B cell (primary cell): ENCODE data around the gene ARL3. TPM values are rescaled to one million over a fixed set of nuclear protein-coding genes. Genes with fewer than 3 reads are reported as not detected.

ENCODE experiments used
- ATAC-seq: fragments of 200-7000 bp; cut with Tn5 transposase; one replicate; pipeline ENCODE4 v1.10.0; 2021; ENCODE audit warnings: low read depth, mild to moderate bottlenecking, moderate number of reproducible peaks, moderate library complexity
- CTCF ChIA-PET: fragments of 350-600 bp; sonication (Branson Sonifier 250); formaldehyde crosslinking; loops from one replicate; lab custom pipeline; 2021; ENCODE audit warnings: antibody characterized with exemption, inconsistent platforms; lab: Charles Lee
- POLR2A ChIA-PET: fragments of 350-600 bp; sonication (Branson Sonifier 250); formaldehyde crosslinking; loops from one replicate; lab custom pipeline; 2021; ENCODE audit warnings: antibody characterized with exemption; lab: Charles Lee
- DNase-seq: peaks from one replicate; pipeline ENCODE4 v3.0.0; 2013
- H2AFZ ChIP-seq: 2 replicates; pipeline ENCODE4 v1.6.1; 2012; ENCODE audit warnings: mild to moderate bottlenecking, low read depth, low read length; ENCODE audit not compliant: insufficient read depth, poor library complexity, severe bottlenecking
- H3K27ac ChIP-seq, 2 donors: 1 replicate in 1 of 2; 2 replicates in 1 of 2; pipeline ENCODE4 v1.5.1; 2012 to 2013; ENCODE audit warnings: low read length in 2 of 2, mild to moderate bottlenecking in 2 of 2, moderate library complexity in 1 of 2
- H3K27me3 ChIP-seq, 4 experiments: fragments of 200-600 bp in 1 of 4; sonication (generic) in 1 of 4; replicated peaks in 1 of 4; 1 replicate in 2 of 4; 2 replicates in 2 of 4; pipeline versions ENCODE4 v1.6.1 to v1.7.0; 2013 to 2016; ENCODE audit warnings: low read length in 3 of 4, mild to moderate bottlenecking in 2 of 4, mixed read lengths in 1 of 4, moderate library complexity in 1 of 4; ENCODE audit not compliant: insufficient read depth in 4 of 4, control insufficient read depth in 3 of 4; ENCODE audit errors: control extremely low read depth in 1 of 4
- H3K36me3 ChIP-seq, 2 experiments: replicated peaks in 1 of 2; 1 replicate in 1 of 2; 2 replicates in 1 of 2; pipeline versions ENCODE4 v1.6.1 to v1.7.1; 2013; ENCODE audit warnings: low read length in 1 of 2; ENCODE audit not compliant: insufficient read depth in 2 of 2, control insufficient read depth in 1 of 2; ENCODE audit errors: control extremely low read depth in 1 of 2, extremely low read depth in 1 of 2
- H3K4me1 ChIP-seq, 2 donors: fragments of 200-600 bp in 1 of 2; sonication (generic) in 1 of 2; 1 replicate in 1 of 2; 2 replicates in 1 of 2; pipeline versions ENCODE4 v1.5.1 to v1.6.1; 2013 to 2017; ENCODE audit warnings: low read length in 2 of 2; ENCODE audit not compliant: control insufficient read depth in 2 of 2, insufficient read depth in 2 of 2
- H3K4me2 ChIP-seq: replicated peaks from 2 replicates; pipeline ENCODE3; 2012; ENCODE audit warnings: mild to moderate bottlenecking, low read depth, low read length; ENCODE audit not compliant: poor library complexity, severe bottlenecking
- H3K4me3 ChIP-seq, 5 experiments: fragments of 200-600 bp in 1 of 5; sonication (generic) in 1 of 5; 1 replicate in 3 of 5; 2 replicates in 2 of 5; pipeline versions ENCODE4 v1.5.1 to v1.7.0; 2011 to 2016; ENCODE audit warnings: low read length in 4 of 5, mild to moderate bottlenecking in 4 of 5, low read depth in 2 of 5, control low read depth in 1 of 5, moderate library complexity in 1 of 5; ENCODE audit not compliant: insufficient read depth in 1 of 5; ENCODE audit errors: control extremely low read depth in 1 of 5, extremely low read depth in 1 of 5
- H3K79me2 ChIP-seq: fragments of 200-600 bp; sonication (generic); one replicate; pipeline ENCODE4 v1.6.0; 2016; ENCODE audit warnings: low read length; ENCODE audit not compliant: control insufficient read depth, insufficient read depth
- H3K9ac ChIP-seq: fragments of 200-600 bp; sonication (generic); 2 replicates; pipeline ENCODE4 v1.6.1; 2017; ENCODE audit warnings: mild to moderate bottlenecking, low read length, moderate library complexity
- H3K9me3 ChIP-seq, 3 donors: one replicate each; pipeline versions ENCODE4 v1.6.1 to v1.7.1; 2013; ENCODE audit warnings: low read length in 2 of 3; ENCODE audit not compliant: control insufficient read depth in 2 of 3, insufficient read depth in 1 of 3; ENCODE audit errors: control extremely low read depth in 1 of 3
- H4K20me1 ChIP-seq: 2 replicates; pipeline ENCODE4 v1.6.0; 2012; ENCODE audit warnings: mild to moderate bottlenecking, low read length; ENCODE audit not compliant: insufficient read depth, control insufficient read depth, poor library complexity, severe bottlenecking
- H3K27ac Mint-ChIP-seq: one replicate; pipeline ENCODE4 v1.8.0; 2021; ENCODE audit warnings: mixed read lengths
- H3K27me3 Mint-ChIP-seq: one replicate; pipeline ENCODE4 v1.8.0; 2021; ENCODE audit warnings: mixed read lengths
- H3K4me1 Mint-ChIP-seq: one replicate; pipeline ENCODE4 v1.8.0; 2021; ENCODE audit warnings: mixed read lengths
- H3K4me3 Mint-ChIP-seq: one replicate; pipeline ENCODE4 v1.8.0; 2021; ENCODE audit warnings: mixed read lengths
- H3K9me3 Mint-ChIP-seq: one replicate; pipeline ENCODE4 v1.8.0; 2022; ENCODE audit warnings: mixed read lengths; ENCODE audit not compliant: insufficient read depth
- CTCF ChIP-seq: fragments of 200-600 bp; IDR thresholded peaks from one replicate; pipeline ENCODE4 v1.8.0; 2022; ENCODE audit warnings: antibody characterized with exemption, mild to moderate bottlenecking
- EZH2 ChIP-seq: IDR thresholded peaks from 2 replicates; pipeline ENCODE4 v1.6.1; 2012; ENCODE audit warnings: borderline replicate concordance, low read depth, mild to moderate bottlenecking, moderate library complexity, low read length; ENCODE audit not compliant: insufficient read depth, poor library complexity, severe bottlenecking
- WGBS: methylation state at CpG from one replicate; pipeline ENCODE4 v1.1.5; 2013; ENCODE audit warnings: missing lambda C conversion rate; ENCODE audit not compliant: insufficient coverage; 5-methylcytosine and 5-hydroxymethylcytosine counted together
- intact Hi-C: fragments of 100-400 bp; cut with micrococcal nuclease; formaldehyde crosslinking; loops from one replicate; pipeline ENCODE4 v1.10.0; 2022
- polyA plus RNA-seq: library from polyadenylated mRNA; depleted of rRNA; stranded (reverse); fragments of >200 nt; gene quantifications from 2 replicates; pipeline ENCODE4 v1.2.3, GENCODE V29; 2012
- total RNA-seq, 2 donors: library from RNA; stranded (reverse); fragments of 120-200 nt in 1 of 2; gene quantifications; 1 replicate in 1 of 2; 2 replicates in 1 of 2; pipeline versions ENCODE4 v1.2.3 to v1.2.4, GENCODE V29; 2013 to 2022

The ARL3 gene
- total and polyA plus RNA-seq, 2 donors (not counting 1 experiment from before 2014, with no cell fraction given), result 0.91 to 5.5 TPM

DNA sequence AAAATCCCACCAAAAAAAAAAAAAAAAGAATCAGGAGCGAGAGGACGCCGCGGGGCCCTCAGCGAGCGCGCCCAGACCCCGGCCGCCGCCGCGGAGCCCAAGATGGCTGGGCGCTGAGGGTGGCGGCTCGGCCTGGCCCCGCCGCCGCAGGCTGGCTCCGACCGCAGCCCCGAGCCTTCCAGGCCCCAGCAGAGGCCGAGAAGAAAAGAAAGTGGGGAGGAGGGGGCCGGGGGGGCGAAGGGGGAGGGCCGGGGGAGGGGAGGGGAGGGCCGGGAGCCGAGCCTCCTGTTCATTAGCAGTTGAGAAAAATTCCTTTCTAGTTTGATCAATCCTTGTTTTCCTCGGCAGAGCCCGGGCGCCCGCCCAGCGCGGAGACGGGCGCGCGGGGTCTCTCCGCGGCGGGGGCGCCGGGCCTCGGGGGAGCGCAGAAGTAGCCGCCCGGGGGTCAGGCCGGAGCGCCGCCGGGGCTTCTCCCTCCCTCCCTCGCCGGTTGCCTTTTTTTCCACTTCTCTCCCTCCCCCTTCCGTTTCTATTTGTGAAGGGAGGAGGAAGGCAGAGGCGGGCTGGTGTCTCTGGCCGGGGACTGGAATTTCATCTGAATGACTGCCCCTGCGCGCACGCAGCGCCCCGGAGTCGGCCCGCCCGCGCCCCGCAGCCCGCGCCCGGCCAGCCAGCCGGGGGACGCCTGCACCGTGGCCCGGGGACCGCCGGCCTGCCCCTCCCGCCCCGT is 70.7 kb downstream of the ARL3 start:
- DNase-seq, result peak; percentile 78
- Histone ChIP-seq H3K4me3 (peak overlapping the region; percentile 68 to 89 (median 77)), H3K27ac (peak overlapping the region; percentile 93 to 97), H3K9ac (peak overlapping the region; percentile 83), H3K79me2 (peaks cover 43% of the 10 kb centered on the region), H3K4me2 (peak overlapping the region; percentile 94), H4K20me1 (peaks cover 21% of the 10 kb centered on the region), H2AFZ (peak overlapping the region; percentile 78), H3K27me3 (no peaks in the 10 kb centered on the region), H3K9me3 (no peaks in the 10 kb centered on the region), H3K4me1 (peaks cover 25 to 34% of the 10 kb centered on the region in 2 donors), H3K36me3 (no peaks in the 10 kb centered on the region)
- TF ChIP-seq EZH2 (no peak), CTCF (no peak)
- ChIA-PET POLR2A (interaction anchor here (0.7 to 4.0 kb wide), 10 partner anchors 11 to 825 kb away, joined by 3 to 49 read pairs (median 10); partner anchors contain the start of genes ACTR1A, ARL3, LDB1 and NFKB2), CTCF (interaction anchor here (1.8 to 3.8 kb wide), 4 partner anchors 17 to 140 kb away, joined by 7 to 50 read pairs (median 21); partner anchors contain the start of genes ARL3, SFXN2 and SUFU)
- peaks cover 37% of the 10 kb centered on the region for H3K4me1 Mint-ChIP-seq
- no peaks in the 10 kb centered on the region for H3K27me3 Mint-ChIP-seq
- no peaks in the 10 kb centered on the region for H3K9me3 Mint-ChIP-seq
- intact Hi-C loops, result loop anchor here (2.0 to 5.0 kb wide), 4 partner anchors 33 to 1731 kb away; partner anchors contain the start of genes HPS6 and SLF2
- WGBS, result under 1% methylated on average over 55 of the region's 76 CpGs
- H3K4me3 Mint-ChIP-seq, result peak overlapping the region; percentile 93
- no peak for ATAC-seq
- peak overlapping the region; percentile 96 for H3K27ac Mint-ChIP-seq
